H1 (cell line): ENCODE measurements around the gene HBS1L. TPM values are rescaled to one million over a fixed set of nuclear protein-coding genes. Genes with fewer than 3 reads are reported as not detected.

Source experiments
- CTCF ChIA-PET: fragments of 300-600 bp; sonication (Branson Sonifier 250); formaldehyde crosslinking; loops from one replicate; lab custom pipeline; 2021; ENCODE audit not compliant: partially characterized antibody; lab: Charles Lee
- POLR2A ChIA-PET: fragments of 300-600 bp; sonication (Branson Sonifier 250); formaldehyde crosslinking; loops from one replicate; lab custom pipeline; 2021; ENCODE audit warnings: inconsistent platforms; ENCODE audit not compliant: partially characterized antibody; lab: Charles Lee
- DNase-seq, 2 experiments: peaks; one replicate each; pipeline versions ENCODE4 v3.0.0 to v3.0.0-alpha.2; 2010 to 2022; ENCODE audit warnings: low spot score in 2 of 2, low read depth in 1 of 2, mixed read lengths in 1 of 2
- FAIRE-seq: peaks from 2 replicates; lab custom pipeline; 2011; peaks lifted over from hg19 to GRCh38; lab: Jason Lieb, UNC
- H2AFZ ChIP-seq: 2 replicates; pipeline ENCODE4 v1.8.1; 2012; ENCODE audit warnings: low read length, inconsistent platforms
- H2AK5ac ChIP-seq: 2 replicates; pipeline ENCODE4 v1.6.1; 2013; ENCODE audit warnings: low read depth, low read length
- H2BK120ac ChIP-seq: replicated peaks from 2 replicates; pipeline ENCODE3; 2013; ENCODE audit warnings: low read depth, low read length, inconsistent platforms
- H2BK12ac ChIP-seq: 2 replicates; pipeline ENCODE4 v1.6.1; 2013; ENCODE audit warnings: low read depth, low read length
- H2BK15ac ChIP-seq: 2 replicates; pipeline ENCODE4 v1.6.1; 2013; ENCODE audit warnings: low read length
- H2BK20ac ChIP-seq: 2 replicates; pipeline ENCODE4 v1.6.1; 2013; ENCODE audit warnings: low read length
- H2BK5ac ChIP-seq: 2 replicates; pipeline ENCODE4 v1.6.1; 2013; ENCODE audit warnings: low read depth, low read length
- H3K14ac ChIP-seq: 2 replicates; pipeline ENCODE4 v1.6.1; 2013; ENCODE audit warnings: inconsistent platforms; ENCODE audit not compliant: insufficient read length
- H3K18ac ChIP-seq: 2 replicates; pipeline ENCODE4 v1.6.1; 2013; ENCODE audit warnings: low read length; ENCODE audit errors: extremely low read depth
- H3K23ac ChIP-seq: 2 replicates; pipeline ENCODE4 v1.6.1; 2013; ENCODE audit warnings: inconsistent platforms; ENCODE audit not compliant: insufficient read length
- H3K23me2 ChIP-seq: 2 replicates; pipeline ENCODE4 v1.6.1; 2013; ENCODE audit warnings: low read depth, low read length
- H3K27ac ChIP-seq: 2 replicates; pipeline ENCODE4 v1.6.1; 2011; ENCODE audit warnings: low read depth, low read length, inconsistent platforms
- H3K27me3 ChIP-seq, 4 experiments: replicated peaks in 1 of 4; 1 replicate in 1 of 4; 2 replicates in 3 of 4; pipeline versions ENCODE4 v1.6.1 to v1.8.1; 2011 to 2013; ENCODE audit warnings: low read length in 3 of 4, mild to moderate bottlenecking in 3 of 4, inconsistent platforms in 2 of 4, mixed read lengths in 2 of 4, moderate library complexity in 1 of 4; ENCODE audit not compliant: control insufficient read depth in 3 of 4, insufficient read depth in 3 of 4; ENCODE audit errors: extremely low read depth in 1 of 4
- H3K36me3 ChIP-seq, 4 experiments: 2 replicates each; pipeline versions ENCODE4 v1.6.1 to v1.8.1; 2011 to 2013; ENCODE audit warnings: mild to moderate bottlenecking in 4 of 4, low read length in 3 of 4, moderate library complexity in 2 of 4, control low read depth in 1 of 4, inconsistent platforms in 1 of 4; ENCODE audit not compliant: insufficient read depth in 4 of 4, control insufficient read depth in 2 of 4
- H3K4ac ChIP-seq: replicated peaks from 2 replicates; pipeline ENCODE3; 2013; ENCODE audit warnings: low read length, low read depth, mixed read lengths, inconsistent platforms; ENCODE audit not compliant: insufficient read length
- H3K4me1 ChIP-seq, 4 experiments: replicated peaks in 1 of 4; 1 replicate in 1 of 4; 2 replicates in 3 of 4; pipeline versions ENCODE4 v1.6.1 to v1.8.1; 2011 to 2013; ENCODE audit warnings: low read length in 3 of 4, inconsistent platforms in 2 of 4, mixed read lengths in 1 of 4; ENCODE audit not compliant: insufficient read depth in 4 of 4, control insufficient read depth in 3 of 4
- H3K4me2 ChIP-seq, 2 experiments: 2 replicates each; pipeline versions ENCODE4 v1.6.1 to v1.8.1; 2011 to 2013; ENCODE audit warnings: low read depth in 2 of 2, low read length in 2 of 2, control low read depth in 1 of 2, inconsistent platforms in 1 of 2, mild to moderate bottlenecking in 1 of 2; ENCODE audit not compliant: insufficient read depth in 1 of 2
- H3K4me3 ChIP-seq, 4 experiments: fragments of 200-600, 300-600 bp in 1 of 4; sonication (generic), shearing (Covaris generic), sonication (Bioruptor Twin) in 1 of 4; 2 replicates each; pipeline versions ENCODE4 v1.5.1 to v1.8.1; 2011 to 2016; ENCODE audit warnings: low read length in 4 of 4, low read depth in 3 of 4, control low read depth in 2 of 4, inconsistent platforms in 2 of 4, mild to moderate bottlenecking in 2 of 4, mixed read lengths in 1 of 4, moderate library complexity in 1 of 4; ENCODE audit not compliant: insufficient read depth in 2 of 4; ENCODE audit errors: extremely low read depth in 1 of 4
- H3K56ac ChIP-seq: replicated peaks from 2 replicates; pipeline ENCODE3; 2013; ENCODE audit warnings: low read depth, mild to moderate bottlenecking, mixed read lengths, low read length, inconsistent platforms; ENCODE audit not compliant: insufficient read length
- H3K79me1 ChIP-seq: 2 replicates; pipeline ENCODE4 v1.6.1; 2013; ENCODE audit warnings: low read depth, low read length, control low read depth
- H3K79me2 ChIP-seq, 2 experiments: 2 replicates each; pipeline versions ENCODE4 v1.6.1 to v1.8.1; 2012 to 2013; ENCODE audit warnings: low read length in 2 of 2, mild to moderate bottlenecking in 2 of 2, inconsistent platforms in 1 of 2; ENCODE audit not compliant: insufficient read depth in 2 of 2, control insufficient read depth in 1 of 2
- H3K9ac ChIP-seq, 4 experiments: replicated peaks in 1 of 4; 1 replicate in 1 of 4; 2 replicates in 3 of 4; pipeline versions ENCODE4 v1.6.1 to v1.8.1; 2011 to 2013; ENCODE audit warnings: low read depth in 3 of 4, low read length in 3 of 4, control low read depth in 2 of 4, mild to moderate bottlenecking in 2 of 4, moderate library complexity in 2 of 4, inconsistent platforms in 1 of 4; ENCODE audit errors: extremely low read depth in 1 of 4
- H3K9me3 ChIP-seq, 2 experiments: 2 replicates each; pipeline versions ENCODE4 v1.6.1 to v1.8.1; 2012 to 2013; ENCODE audit warnings: mild to moderate bottlenecking in 2 of 2, moderate library complexity in 2 of 2, control low read depth in 1 of 2, inconsistent platforms in 1 of 2, low read depth in 1 of 2, low read length in 1 of 2, mixed read lengths in 1 of 2; ENCODE audit not compliant: insufficient read depth in 2 of 2
- H4K20me1 ChIP-seq, 2 experiments: replicated peaks in 1 of 2; 2 replicates each; pipeline versions ENCODE3 to v1.8.1; 2011 to 2013; ENCODE audit warnings: inconsistent platforms in 2 of 2, low read length in 2 of 2, mild to moderate bottlenecking in 1 of 2; ENCODE audit not compliant: insufficient read depth in 2 of 2, control insufficient read depth in 1 of 2
- H4K5ac ChIP-seq: 2 replicates; pipeline ENCODE4 v1.6.1; 2013; ENCODE audit warnings: low read length, low read depth, mixed read lengths, inconsistent platforms; ENCODE audit not compliant: insufficient read length
- H4K8ac ChIP-seq: 2 replicates; pipeline ENCODE4 v1.8.0; 2013; ENCODE audit warnings: mild to moderate bottlenecking, moderate library complexity, low read length, inconsistent platforms; ENCODE audit not compliant: insufficient read depth; ENCODE audit errors: extremely low read depth
- H4K91ac ChIP-seq: replicated peaks from 2 replicates; pipeline ENCODE3; 2013; ENCODE audit warnings: low read length, mixed read lengths, inconsistent platforms; ENCODE audit not compliant: insufficient read length
- BCL11A ChIP-seq, 2 experiments: IDR thresholded peaks; one replicate each; pipeline ENCODE4 v1.6.1; 2011; ENCODE audit warnings: low read depth in 2 of 2, low read length in 2 of 2, mild to moderate bottlenecking in 2 of 2
- EP300 ChIP-seq, 2 experiments: IDR thresholded peaks; 1 replicate in 1 of 2; 2 replicates in 1 of 2; pipeline ENCODE4 v1.6.1; 2011 to 2012; ENCODE audit warnings: low read depth in 2 of 2, low read length in 2 of 2, mild to moderate bottlenecking in 2 of 2, borderline replicate concordance in 1 of 2, inconsistent platforms in 1 of 2, moderate library complexity in 1 of 2
- KDM5A ChIP-seq: fragments of 200-600 bp; IDR thresholded peaks from 2 replicates; pipeline ENCODE4 v1.7.1; 2012; ENCODE audit warnings: mild to moderate bottlenecking, low read length, inconsistent platforms, mixed read lengths
- MAFK ChIP-seq: IDR thresholded peaks from 2 replicates; pipeline ENCODE4 v1.6.1; 2012; ENCODE audit warnings: low read depth, mild to moderate bottlenecking, improper control_type of control experiment, low read length
- WGBS, 2 experiments: shearing (Covaris generic) in 1 of 2; methylation state at CpG; one replicate each; pipeline versions ENCODE4 v1.1.6 to v1.1.7; 2013 to 2015; ENCODE audit warnings: low lambda C conversion rate in 2 of 2, mixed read lengths in 2 of 2, inconsistent platforms in 1 of 2, low coverage in 1 of 2, missing lambda C conversion rate in 1 of 2; ENCODE audit not compliant: insufficient replicate concordance in 2 of 2, insufficient coverage in 1 of 2, insufficient read length in 1 of 2; ENCODE audit errors: extremely low coverage in 1 of 2, missing lambda C conversion rate in 1 of 2; 5-methylcytosine and 5-hydroxymethylcytosine counted together
- polyA plus RNA-seq, 7 experiments: library from polyadenylated mRNA; depleted of rRNA in 3 of 7; stranded (reverse) in 5 of 7; unstranded in 2 of 7; fragments of >200 nt in 5 of 7; fragments of 200-250 nt in 2 of 7; gene quantifications; 1 replicate in 5 of 7; 2 replicates in 1 of 7; 4 replicates in 1 of 7; pipeline versions ENCODE4 v1.2.1 to v1.2.3, GENCODE V29; 2011 to 2013; ENCODE audit warnings: missing spikeins in 2 of 7, mixed read lengths in 2 of 7
- total RNA-seq: library from RNA; stranded (reverse); fragmentation: NEBNext Ultra II Directional; extraction: Animal tissue kit (Norgen Biotek cat#: 25700); gene quantifications from 2 replicates; pipeline ENCODE4 v1.2.1, GENCODE V29; 2021

Gene HBS1L
- total and polyA plus RNA-seq, 2 of the 8 experiments (the other 6 are each of a cell fraction or from before 2014, with no cell fraction given), result 28.1 to 97.1 TPM

GRCh38 chr6:135104199-135104598 is 49.6 kb upstream of the HBS1L start:
- Histone ChIP-seq H3K36me3 (no peaks in the 10 kb centered on the region), H3K14ac (no peak overlapping the region), H2BK120ac (no peak overlapping the region), H3K79me1 (no peaks in the 10 kb centered on the region), H3K9ac (no peak overlapping the region), H3K27me3 (no peaks in the 10 kb centered on the region), H3K4me3 (no peak overlapping the region), H2BK20ac (no peak overlapping the region), H4K20me1 (no peaks in the 10 kb centered on the region), H4K8ac (no peak overlapping the region), H4K5ac (no peak overlapping the region), H3K9me3 (no peaks in the 10 kb centered on the region), H3K79me2 (no peaks in the 10 kb centered on the region), H3K4me2 (no peak overlapping the region), H3K27ac (no peak overlapping the region), H2AFZ (no peak overlapping the region), H3K23me2 (peaks cover 1% of the 10 kb centered on the region; the same call in 1 of the 2 replicates), H3K4me1 (no peaks in the 10 kb centered on the region), H2BK5ac (no peak overlapping the region), H3K18ac (no peak overlapping the region), H3K4ac (no peak overlapping the region), H2BK15ac (no peak overlapping the region), H4K91ac (no peak overlapping the region), H3K56ac (no peak overlapping the region), H2AK5ac (no peak overlapping the region), H2BK12ac (no peak overlapping the region), H3K23ac (no peak overlapping the region)
- POLR2A ChIA-PET, result no interaction called here
- CTCF ChIA-PET, result interaction anchor here (1.1 kb wide), 1 partner anchor 23 kb away, joined by 3 read pairs; no protein-coding TSS in a partner anchor
- 89% methylated on average over 4 of the region's 4 CpGs; no CpG with 5 or more reads in 1 of the 2 experiments for WGBS, 2 experiments
- no peak for TF ChIP-seq KDM5A
- TF ChIP-seq BCL11A (IDR thresholded peaks at IDR 0.05; ENCODE audit: low read depth in 2 of 2, low read length in 2 of 2), result no peak
- TF ChIP-seq EP300 (IDR thresholded peaks at IDR 0.05; ENCODE audit: borderline replicate concordance in 1 of 2, low read depth in 2 of 2, low read length in 2 of 2), result no peak
- TF ChIP-seq MAFK, result no peak
- DNase-seq (no peak), FAIRE-seq (no peak)
